ENCODE data around the gene DDX10.

- TF ChIP-seq CTCF (IDR thresholded peaks at IDR 0.05; ENCODE audit: borderline replicate concordance, extremely low read depth, low read length, poor library complexity, severe bottlenecking) (no peak), EZH2 (IDR thresholded peaks at IDR 0.05; ENCODE audit: borderline replicate concordance, low read depth, low read length, severe bottlenecking) (no peak)
Measured at GRCh38 chr11:108698844-108699642, 34.2 kb downstream of the DDX10 start.
